Measurements from ENCODE around the gene RNASET2. TPM values are rescaled to one million over a fixed set of nuclear protein-coding genes. Genes with fewer than 3 reads are reported as not detected.
"Not testable (repeated sequence)": the region's sequence is repeated elsewhere in the genome, so short reads cannot be mapped to it uniquely, and the experiment has no call there.

Gene RNASET2
- total RNA-seq, 1 experiment from 2014 or later = 70.2 TPM

- H3K4me1 Mint-ChIP-seq (ENCODE audit: low read depth, unreplicated experiment) = no peaks in the 10 kb centered on the region
- no peaks in the 10 kb centered on the region for H3K36me3 Mint-ChIP-seq (ENCODE audit: insufficient read depth, unreplicated experiment)
- no peak for DNase-seq
- no peaks in the 10 kb centered on the region for H3K9me3 Mint-ChIP-seq (ENCODE audit: low read depth, unreplicated experiment)
- intact Hi-C loops (cut with micrococcal nuclease; ENCODE audit: unreplicated experiment) = no loop called here
- no peak overlapping the region for H3K4me3 Mint-ChIP-seq (ENCODE audit: low read depth, unreplicated experiment)
- no peak for TF ChIP-seq CTCF (IDR thresholded peaks at IDR 0.05; ENCODE audit: unreplicated experiment)
- H3K27me3 Mint-ChIP-seq (ENCODE audit: unreplicated experiment) = no peaks in the 10 kb centered on the region
- CTCF ChIA-PET = no interaction called here
- BruUV-seq (replicated peaks) = no TSS peak
- no peak overlapping the region for H3K27ac Mint-ChIP-seq (ENCODE audit: unreplicated experiment)
These were observed 31.8 kb downstream of the RNASET2 start for GRCh38 chr6:166924531-166924930.

GRCh38 chr6:166922937-166923336 is 33.4 kb downstream of the RNASET2 start:
- CTCF ChIA-PET = no interaction called here
- H3K27ac Mint-ChIP-seq (ENCODE audit: unreplicated experiment) = no peak overlapping the region
- intact Hi-C loops (cut with micrococcal nuclease; ENCODE audit: unreplicated experiment) = no loop called here
- H3K9me3 Mint-ChIP-seq (ENCODE audit: low read depth, unreplicated experiment) = no peaks in the 10 kb centered on the region
- no peaks in the 10 kb centered on the region for H3K36me3 Mint-ChIP-seq (ENCODE audit: insufficient read depth, unreplicated experiment)
- no peaks in the 10 kb centered on the region for H3K4me1 Mint-ChIP-seq (ENCODE audit: low read depth, unreplicated experiment)
- H3K4me3 Mint-ChIP-seq (ENCODE audit: low read depth, unreplicated experiment) = no peak overlapping the region
- no peak for TF ChIP-seq CTCF (IDR thresholded peaks at IDR 0.05; ENCODE audit: unreplicated experiment)
- no TSS peak for BruUV-seq (replicated peaks)
- no peaks in the 10 kb centered on the region for H3K27me3 Mint-ChIP-seq (ENCODE audit: unreplicated experiment)
- no peak for DNase-seq

- BruUV-seq (replicated peaks) = no TSS peak
- no peak for TF ChIP-seq CTCF (IDR thresholded peaks at IDR 0.05; ENCODE audit: unreplicated experiment)
- Mint-ChIP-seq H3K27ac (ENCODE audit: unreplicated experiment) (no peak overlapping the region), H3K36me3 (ENCODE audit: insufficient read depth, unreplicated experiment) (no peaks in the 10 kb centered on the region), H3K27me3 (ENCODE audit: unreplicated experiment) (no peaks in the 10 kb centered on the region), H3K4me3 (ENCODE audit: low read depth, unreplicated experiment) (no peak overlapping the region), H3K4me1 (ENCODE audit: low read depth, unreplicated experiment) (no peaks in the 10 kb centered on the region), H3K9me3 (ENCODE audit: low read depth, unreplicated experiment) (no peaks in the 10 kb centered on the region)
- CTCF ChIA-PET = no interaction called here
- intact Hi-C loops (cut with micrococcal nuclease; ENCODE audit: unreplicated experiment) = no loop called here
- no peak for DNase-seq
These were observed 34.8 kb downstream of the RNASET2 start for GRCh38 chr6:166921570-166921969.

GRCh38 chr6:166916824-166917223 is 39.5 kb downstream of the RNASET2 start:
- CTCF ChIA-PET = no interaction called here
- DNase-seq = no peak
- H3K4me3 Mint-ChIP-seq (ENCODE audit: low read depth, unreplicated experiment) = no peak overlapping the region
- H3K27me3 Mint-ChIP-seq (ENCODE audit: unreplicated experiment) = no peaks in the 10 kb centered on the region
- BruUV-seq (replicated peaks) = no TSS peak
- no peaks in the 10 kb centered on the region for H3K36me3 Mint-ChIP-seq (ENCODE audit: insufficient read depth, unreplicated experiment)
- H3K27ac Mint-ChIP-seq (ENCODE audit: unreplicated experiment) = no peak overlapping the region
- no peaks in the 10 kb centered on the region for H3K9me3 Mint-ChIP-seq (ENCODE audit: low read depth, unreplicated experiment)
- TF ChIP-seq CTCF (IDR thresholded peaks at IDR 0.05; ENCODE audit: unreplicated experiment) = no peak
- no peaks in the 10 kb centered on the region for H3K4me1 Mint-ChIP-seq (ENCODE audit: low read depth, unreplicated experiment)
- intact Hi-C loops (cut with micrococcal nuclease; ENCODE audit: unreplicated experiment) = no loop called here

GRCh38 chr6:166915484-166915883 is 40.9 kb downstream of the RNASET2 start:
- BruUV-seq (replicated peaks); H3K27me3 Mint-ChIP-seq (ENCODE audit: unreplicated experiment); H3K9me3 Mint-ChIP-seq (ENCODE audit: low read depth, unreplicated experiment); H3K4me3 Mint-ChIP-seq (ENCODE audit: low read depth, unreplicated experiment); H3K27ac Mint-ChIP-seq (ENCODE audit: unreplicated experiment); H3K4me1 Mint-ChIP-seq (ENCODE audit: low read depth, unreplicated experiment); DNase-seq; intact Hi-C loops (cut with micrococcal nuclease; ENCODE audit: unreplicated experiment); CTCF ChIA-PET; H3K36me3 Mint-ChIP-seq (ENCODE audit: insufficient read depth, unreplicated experiment): not testable (repeated sequence)

- H3K27me3 Mint-ChIP-seq (ENCODE audit: unreplicated experiment); CTCF ChIA-PET; BruUV-seq (replicated peaks); H3K9me3 Mint-ChIP-seq (ENCODE audit: low read depth, unreplicated experiment); H3K36me3 Mint-ChIP-seq (ENCODE audit: insufficient read depth, unreplicated experiment); DNase-seq; H3K27ac Mint-ChIP-seq (ENCODE audit: unreplicated experiment); H3K4me1 Mint-ChIP-seq (ENCODE audit: low read depth, unreplicated experiment); H3K4me3 Mint-ChIP-seq (ENCODE audit: low read depth, unreplicated experiment); intact Hi-C loops (cut with micrococcal nuclease; ENCODE audit: unreplicated experiment): not testable (repeated sequence)
These were observed 41.4 kb downstream of the RNASET2 start for GRCh38 chr6:166914952-166915351.

All from Calu3 (cell line).